IMR-90 (cell line): Measurements from ENCODE around the gene RFC2. TPM values are rescaled to one million over a fixed set of nuclear protein-coding genes. Genes with fewer than 3 reads are reported as not detected.
"Not testable (repeated sequence)": the region's sequence is repeated elsewhere in the genome, so short reads cannot be mapped to it uniquely, and the experiment has no call there.

Experiments
- ATAC-seq: fragments of 200-7000 bp; cut with Tn5 transposase; 2 replicates; pipeline ENCODE4 v1.9.1; 2020; ENCODE audit warnings: low read depth, mild to moderate bottlenecking, moderate library complexity
- BruUV-seq: library from RNA; stranded (reverse); fragments of 400-500 nt; replicated peaks from 2 replicates; lab custom pipeline; 2021; lab: Mats Ljungman, UMichigan
- CTCF ChIA-PET: fragments of 300-600 bp; formaldehyde crosslinking; extraction: SDS; loops from one replicate; lab custom pipeline; 2021; ENCODE audit warnings: antibody characterized with exemption; lab: Yijun Ruan, JAX
- POLR2A ChIA-PET: fragments of 300-600 bp; sonication (Branson Sonifier 250); formaldehyde crosslinking; loops from one replicate; lab custom pipeline; 2022; ENCODE audit warnings: antibody characterized with exemption; ENCODE audit not compliant: unreplicated experiment; lab: Charles Lee
- DNase-seq: peaks from one replicate; pipeline ENCODE4 v3.0.0; 2013
- H2AFZ ChIP-seq: replicated peaks from 2 replicates; pipeline ENCODE3; 2013; ENCODE audit warnings: low read length, mild to moderate bottlenecking; ENCODE audit not compliant: poor library complexity
- H2AK5ac ChIP-seq: 2 replicates; pipeline ENCODE4 v1.6.1; 2013; ENCODE audit warnings: low read depth, low read length, inconsistent platforms
- H2AK9ac ChIP-seq: replicated peaks from 2 replicates; pipeline ENCODE3; 2013; ENCODE audit warnings: mild to moderate bottlenecking, low read depth, low read length, moderate library complexity; ENCODE audit not compliant: poor library complexity
- H2BK120ac ChIP-seq: 2 replicates; pipeline ENCODE4 v1.6.1; 2013; ENCODE audit warnings: low read depth, low read length, inconsistent platforms
- H2BK15ac ChIP-seq: 3 replicates; pipeline ENCODE4 v1.6.1; 2013; ENCODE audit warnings: low read depth, low read length, inconsistent platforms
- H2BK20ac ChIP-seq: 2 replicates; pipeline ENCODE4 v1.6.1; 2013; ENCODE audit warnings: low read depth, mild to moderate bottlenecking, inconsistent platforms, low read length, moderate library complexity
- H2BK5ac ChIP-seq: 2 replicates; pipeline ENCODE4 v1.6.1; 2013; ENCODE audit warnings: mild to moderate bottlenecking, low read depth, low read length, inconsistent platforms; ENCODE audit not compliant: poor library complexity, severe bottlenecking
- H3K14ac ChIP-seq: replicated peaks from 2 replicates; pipeline ENCODE4 v1.6.1; 2013; ENCODE audit warnings: low read depth, low read length, inconsistent platforms
- H3K18ac ChIP-seq: 2 replicates; pipeline ENCODE4 v1.6.1; 2013; ENCODE audit warnings: low read depth, low read length, control low read depth
- H3K23ac ChIP-seq: 2 replicates; pipeline ENCODE4 v1.6.1; 2013; ENCODE audit warnings: low read depth, low read length, inconsistent platforms
- H3K27ac ChIP-seq: 2 replicates; pipeline ENCODE4 v1.5.1; 2013; ENCODE audit warnings: mild to moderate bottlenecking, control low read depth, low read length; ENCODE audit not compliant: insufficient read depth
- H3K27me3 ChIP-seq: 2 replicates; pipeline ENCODE4 v1.6.1; 2013; ENCODE audit warnings: low read length; ENCODE audit not compliant: control insufficient read depth, insufficient read depth
- H3K36me3 ChIP-seq: 2 replicates; pipeline ENCODE4 v1.6.1; 2013; ENCODE audit warnings: low read length, mixed read lengths; ENCODE audit not compliant: control insufficient read depth, insufficient read depth
- H3K4ac ChIP-seq: 2 replicates; pipeline ENCODE4 v1.6.1; 2013; ENCODE audit warnings: low read depth, low read length, inconsistent platforms
- H3K4me1 ChIP-seq: 2 replicates; pipeline ENCODE4 v1.6.1; 2013; ENCODE audit warnings: low read length, mixed read lengths; ENCODE audit not compliant: control insufficient read depth, insufficient read depth
- H3K4me2 ChIP-seq: 2 replicates; pipeline ENCODE4 v1.6.1; 2013; ENCODE audit warnings: low read depth, mild to moderate bottlenecking, control low read depth, low read length, moderate library complexity
- H3K4me3 ChIP-seq: 2 replicates; pipeline ENCODE4 v1.5.1; 2013; ENCODE audit warnings: low read depth, mild to moderate bottlenecking, control low read depth, low read length, moderate library complexity; ENCODE audit not compliant: insufficient read depth
- H3K56ac ChIP-seq: 2 replicates; pipeline ENCODE4 v1.6.1; 2013; ENCODE audit warnings: low read length, inconsistent platforms; ENCODE audit not compliant: insufficient read depth; ENCODE audit errors: extremely low read depth
- H3K79me1 ChIP-seq, 2 experiments: 2 replicates each; pipeline ENCODE4 v1.6.1; 2013; ENCODE audit warnings: low read length in 2 of 2, inconsistent platforms in 1 of 2, low read depth in 1 of 2
- H3K9ac ChIP-seq: 2 replicates; pipeline ENCODE4 v1.6.1; 2013; ENCODE audit warnings: low read depth, low read length, control low read depth
- H3K9me1 ChIP-seq: 2 replicates; pipeline ENCODE4 v1.6.1; 2013; ENCODE audit warnings: low read length, inconsistent platforms; ENCODE audit not compliant: insufficient read depth
- H3K9me3 ChIP-seq: 2 replicates; pipeline ENCODE4 v1.6.1; 2013; ENCODE audit warnings: low read length; ENCODE audit not compliant: control insufficient read depth, insufficient read depth
- H4K20me1 ChIP-seq: 2 replicates; pipeline ENCODE4 v1.6.1; 2013; ENCODE audit warnings: low read length, inconsistent platforms; ENCODE audit not compliant: insufficient read depth
- H4K5ac ChIP-seq: 2 replicates; pipeline ENCODE4 v1.6.1; 2013; ENCODE audit warnings: mild to moderate bottlenecking, low read depth, low read length, control low read depth
- H4K8ac ChIP-seq, 2 experiments: 2 replicates each; pipeline ENCODE4 v1.6.1; 2013; ENCODE audit warnings: low read depth in 2 of 2, low read length in 2 of 2, control low read depth in 1 of 2, inconsistent platforms in 1 of 2
- H4K91ac ChIP-seq: 2 replicates; pipeline ENCODE4 v1.6.1; 2013; ENCODE audit warnings: low read depth, low read length, inconsistent platforms; ENCODE audit not compliant: insufficient read depth
- CEBPB ChIP-seq: IDR thresholded peaks from 2 replicates; pipeline ENCODE4 v1.6.1; 2012; ENCODE audit warnings: low read depth, low read length, improper control_type of control experiment
- MAZ ChIP-seq: IDR thresholded peaks from 2 replicates; pipeline ENCODE4 v1.6.1; 2012; ENCODE audit warnings: low read depth, mild to moderate bottlenecking, low read length, improper control_type of control experiment, moderate library complexity, borderline replicate concordance
- WGBS, 2 experiments: methylation state at CpG; one replicate each; pipeline versions ENCODE4 v1.1.5 to v1.1.7; 2013; ENCODE audit warnings: missing lambda C conversion rate in 2 of 2; ENCODE audit not compliant: insufficient read length in 1 of 2; ENCODE audit errors: extremely low coverage in 2 of 2; 5-methylcytosine and 5-hydroxymethylcytosine counted together
- dilution Hi-C: fragments of 300-500 bp; cut with HindIII; formaldehyde crosslinking; loops from one replicate; pipeline ENCODE4 v1.14.3; 2018; ENCODE audit warnings: low sequenced_read_pairs; ENCODE audit not compliant: unreplicated experiment
- in situ Hi-C: fragments of 300-500 bp; cut with MboI; formaldehyde crosslinking; loops from 3 replicates; pipeline ENCODE4 v1.14.3; 2019; ENCODE audit warnings: low sequenced_read_pairs, inconsistent platforms, mixed read lengths
- intact Hi-C: fragments of 100-400 bp; cut with micrococcal nuclease; formaldehyde crosslinking; loops from 2 replicates; pipeline ENCODE4 v1.10.0; 2022
- polyA plus RNA-seq, 3 experiments: library from polyadenylated mRNA; depleted of rRNA; stranded (reverse); fragments of >200 nt; gene quantifications; 2 replicates each; pipeline ENCODE4 v1.2.3, GENCODE V29; 2012; ENCODE audit warnings: low replicate concordance in 1 of 3
- total RNA-seq: library from RNA; depleted of rRNA; stranded (reverse); fragments of >200 nt; gene quantifications from 2 replicates; pipeline ENCODE4 v1.2.3, GENCODE V29; 2012
- TF ChIP-seq, protein P1 (sequence below): fragments of 150-350 bp; IDR thresholded peaks from 2 replicates; pipeline ENCODE4 v1.6.1; 2017; ENCODE audit warnings: mild to moderate bottlenecking, antibody characterized with exemption, low read length, low read depth

Gene RFC2
- total and polyA plus RNA-seq, 2 of the 4 experiments (the other 2 are of a cell fraction) = 25.2 to 37.8 TPM

- no peak overlapping the region for H3K56ac ChIP-seq
- ATAC-seq (no peak), DNase-seq (no peak)
- H3K9me3 ChIP-seq = no peaks in the 10 kb centered on the region
- no peak overlapping the region for H2AFZ ChIP-seq
- H3K4me1 ChIP-seq = peaks cover 10% of the 10 kb centered on the region
- intact Hi-C loops = no loop called here
- H4K91ac ChIP-seq = no peak overlapping the region
- H2AK9ac ChIP-seq = peak overlapping the region; percentile 42
- 86% methylated on average over 2 of the region's 5 CpGs; no CpG with 5 or more reads in 1 of the 2 experiments for WGBS, 2 experiments
- H3K36me3 ChIP-seq = peaks cover 20% of the 10 kb centered on the region
- H3K18ac ChIP-seq = no peak overlapping the region
- H4K5ac ChIP-seq = no peak overlapping the region
- peaks cover 12% of the 10 kb centered on the region for H3K9me1 ChIP-seq
- in situ Hi-C loops = no loop called here
- H4K8ac ChIP-seq = no peak overlapping the region
- H3K4ac ChIP-seq = no peak overlapping the region
- H2BK120ac ChIP-seq = no peak overlapping the region
- peaks cover 32 to 36% of the 10 kb centered on the region in 2 experiments for H3K79me1 ChIP-seq
- ChIA-PET CTCF (no interaction called here), POLR2A (interaction anchor here (0.6 kb wide), 1 partner anchor 20 kb away, joined by 11 read pairs; no protein-coding TSS in a partner anchor)
- TF ChIP-seq CEBPB = no peak
- TF ChIP-seq, protein P1, sequence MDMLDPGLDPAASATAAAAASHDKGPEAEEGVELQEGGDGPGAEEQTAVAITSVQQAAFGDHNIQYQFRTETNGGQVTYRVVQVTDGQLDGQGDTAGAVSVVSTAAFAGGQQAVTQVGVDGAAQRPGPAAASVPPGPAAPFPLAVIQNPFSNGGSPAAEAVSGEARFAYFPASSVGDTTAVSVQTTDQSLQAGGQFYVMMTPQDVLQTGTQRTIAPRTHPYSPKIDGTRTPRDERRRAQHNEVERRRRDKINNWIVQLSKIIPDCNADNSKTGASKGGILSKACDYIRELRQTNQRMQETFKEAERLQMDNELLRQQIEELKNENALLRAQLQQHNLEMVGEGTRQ = no peak
- TF ChIP-seq MAZ = no peak
- no TSS peak for BruUV-seq
- no peak overlapping the region for H2BK5ac ChIP-seq
- peaks cover 3% of the 10 kb centered on the region; the same call in 1 of the 2 replicates for H4K20me1 ChIP-seq
- H3K23ac ChIP-seq = no peak overlapping the region
- no peak overlapping the region for H3K9ac ChIP-seq
- H2AK5ac ChIP-seq = no peak overlapping the region; the same call in 1 of the 2 replicates
- no peak overlapping the region for H2BK15ac ChIP-seq
- no peak overlapping the region; the same call in 1 of the 2 replicates for H3K4me2 ChIP-seq
- H3K14ac ChIP-seq = no peak overlapping the region
- dilution Hi-C loops = no loop called here
- H3K4me3 ChIP-seq = no peak overlapping the region
- H3K27me3 ChIP-seq = no peaks in the 10 kb centered on the region
- H3K27ac ChIP-seq = no peak overlapping the region
- no peak overlapping the region for H2BK20ac ChIP-seq
These were observed 1.3 kb downstream of the RFC2 start for GRCh38 chr7:74252893-74253292.

- H2BK15ac ChIP-seq, H3K9me3 ChIP-seq, H4K20me1 ChIP-seq, H2AK9ac ChIP-seq, H3K27me3 ChIP-seq, H3K18ac ChIP-seq, dilution Hi-C loops, H3K4ac ChIP-seq, H3K4me2 ChIP-seq, intact Hi-C loops, H2AFZ ChIP-seq, BruUV-seq, H2BK120ac ChIP-seq, H4K5ac ChIP-seq, H2AK5ac ChIP-seq, DNase-seq, H4K91ac ChIP-seq, H3K23ac ChIP-seq, H3K4me1 ChIP-seq, POLR2A ChIA-PET, ATAC-seq, H3K9ac ChIP-seq, H3K27ac ChIP-seq, H3K9me1 ChIP-seq, H3K14ac ChIP-seq, H2BK5ac ChIP-seq, H3K4me3 ChIP-seq, H4K8ac ChIP-seq, H3K56ac ChIP-seq, CTCF ChIA-PET, H2BK20ac ChIP-seq: not testable (repeated sequence)
- in situ Hi-C loops = loop anchor here (25.0 kb wide), 1 partner anchor 113 kb away; no protein-coding TSS in a partner anchor
- Histone ChIP-seq H3K36me3 (peaks cover 25% of the 10 kb centered on the region), H3K79me1 (peaks cover 19 to 21% of the 10 kb centered on the region in 2 experiments)
- WGBS, 2 experiments = 100% methylated on average over 2 of the region's 10 CpGs; no CpG with 5 or more reads in 1 of the 2 experiments
These were observed 5.1 kb downstream of the RFC2 start for GRCh38 chr7:74249058-74249457.
